HL-60 (cell line): ENCODE measurements around the gene TNIP3.

ENCODE experiments used
- POLR2AphosphoS5 ChIP-seq: IDR thresholded peaks from 2 replicates; pipeline ENCODE4 v1.6.1; 2012; ENCODE audit warnings: low read depth
- SPI1 ChIP-seq: IDR thresholded peaks from 2 replicates; pipeline ENCODE4 v1.6.1; 2012; ENCODE audit warnings: low read depth, mild to moderate bottlenecking, borderline replicate concordance
- TF ChIP-seq, protein P1 (sequence below): IDR thresholded peaks from one replicate; pipeline ENCODE4 v1.5.1; 2011; ENCODE audit warnings: low read length, control low read depth, inconsistent platforms; ENCODE audit not compliant: insufficient read depth

GRCh38 chr4:121190389-121190788 is 26.3 kb upstream of the TNIP3 start:
- TF ChIP-seq, protein P1, sequence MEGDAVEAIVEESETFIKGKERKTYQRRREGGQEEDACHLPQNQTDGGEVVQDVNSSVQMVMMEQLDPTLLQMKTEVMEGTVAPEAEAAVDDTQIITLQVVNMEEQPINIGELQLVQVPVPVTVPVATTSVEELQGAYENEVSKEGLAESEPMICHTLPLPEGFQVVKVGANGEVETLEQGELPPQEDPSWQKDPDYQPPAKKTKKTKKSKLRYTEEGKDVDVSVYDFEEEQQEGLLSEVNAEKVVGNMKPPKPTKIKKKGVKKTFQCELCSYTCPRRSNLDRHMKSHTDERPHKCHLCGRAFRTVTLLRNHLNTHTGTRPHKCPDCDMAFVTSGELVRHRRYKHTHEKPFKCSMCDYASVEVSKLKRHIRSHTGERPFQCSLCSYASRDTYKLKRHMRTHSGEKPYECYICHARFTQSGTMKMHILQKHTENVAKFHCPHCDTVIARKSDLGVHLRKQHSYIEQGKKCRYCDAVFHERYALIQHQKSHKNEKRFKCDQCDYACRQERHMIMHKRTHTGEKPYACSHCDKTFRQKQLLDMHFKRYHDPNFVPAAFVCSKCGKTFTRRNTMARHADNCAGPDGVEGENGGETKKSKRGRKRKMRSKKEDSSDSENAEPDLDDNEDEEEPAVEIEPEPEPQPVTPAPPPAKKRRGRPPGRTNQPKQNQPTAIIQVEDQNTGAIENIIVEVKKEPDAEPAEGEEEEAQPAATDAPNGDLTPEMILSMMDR: no peak
- no peak for TF ChIP-seq SPI1
- no peak for TF ChIP-seq POLR2AphosphoS5
